ENCODE results near the gene PGAP2. TPM values are rescaled to one million over a fixed set of nuclear protein-coding genes. Genes with fewer than 3 reads are reported as not detected.
"Not testable (repeated sequence)": the region's sequence is repeated elsewhere in the genome, so short reads cannot be mapped to it uniquely, and the experiment has no call there.

Gene PGAP2
- 33.5 TPM for polyA plus RNA-seq (2013, experiment 1 of 2)
- 32.9 TPM for polyA plus RNA-seq (2013, experiment 2 of 2)

DNA sequence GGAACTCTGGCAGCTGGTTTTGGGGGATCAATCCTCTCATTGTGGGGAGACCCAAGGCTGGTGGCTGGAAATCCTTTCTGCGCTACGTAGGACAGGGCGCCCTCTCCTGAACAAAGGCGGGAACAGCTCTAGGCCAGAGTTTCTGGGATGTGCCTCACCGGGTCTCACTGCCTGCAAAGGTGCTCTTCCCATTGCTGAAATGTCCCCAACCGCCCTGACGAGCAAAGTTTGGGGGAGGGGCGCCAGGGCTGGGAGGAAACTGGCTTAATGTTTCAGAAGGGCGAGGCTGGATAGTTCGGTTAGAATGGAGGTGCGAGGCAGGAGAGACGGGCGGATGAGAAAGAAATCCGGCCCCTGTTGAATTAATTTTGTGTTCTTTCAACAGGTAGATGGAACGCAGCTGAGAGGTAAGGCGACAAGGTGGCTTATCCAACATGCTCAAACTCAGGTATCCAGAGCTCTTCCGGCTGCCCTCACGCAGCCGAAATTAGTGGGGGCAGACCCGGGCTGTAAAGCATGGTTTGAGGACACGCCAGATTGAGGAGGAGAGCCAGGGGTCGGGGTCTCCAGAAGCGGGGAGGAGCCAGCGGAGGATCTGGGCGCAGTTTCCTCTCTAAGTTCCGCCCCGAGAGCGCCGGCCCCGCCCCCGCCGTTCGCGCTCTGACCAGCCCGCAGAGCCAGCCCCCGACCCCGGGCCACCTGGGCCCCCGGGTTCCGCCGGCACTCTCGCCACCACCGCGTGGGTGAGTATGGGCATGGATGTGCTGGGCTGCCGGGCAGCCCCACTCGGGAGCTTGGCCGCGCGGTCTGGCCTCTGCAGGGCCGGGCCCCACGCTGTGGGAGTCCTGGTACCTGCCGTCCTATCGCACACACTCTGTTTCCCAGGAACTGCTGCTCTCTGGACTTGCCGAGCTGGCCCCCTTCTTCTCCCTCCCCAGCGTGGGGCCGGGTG is at the start of gene PGAP2:
Gene PGAP2 (plus strand): TSS at position 652 of the 952 bp plus-strand sequence. CDS start 2,700 bp downstream, outside the sequence.
- peak within 1 kb of the TSS; percentile 82 for H3K23ac ChIP-seq (ENCODE audit: low read depth, low read length, poor library complexity)
- H2BK12ac ChIP-seq (ENCODE audit: low read length): no peak within 1 kb of the TSS
- H4K8ac ChIP-seq (ENCODE audit: low read depth, low read length): no peak within 1 kb of the TSS
- peak within 1 kb of the TSS; percentile 78 for H2BK120ac ChIP-seq (ENCODE audit: low read depth, low read length)
- H3K4ac ChIP-seq (ENCODE audit: low read length): no peak within 1 kb of the TSS
- H2BK5ac ChIP-seq (ENCODE audit: low read length): no peak within 1 kb of the TSS
- H3K4me3 ChIP-seq (ENCODE audit: low read length in 2 of 2): peak within 1 kb of the TSS; percentile 73 to 94
- H2AFZ ChIP-seq (ENCODE audit: low read length): peak within 1 kb of the TSS; percentile 99
- WGBS, 2 donors (ENCODE audit: extremely low coverage in 2 of 2, insufficient read length in 2 of 2, insufficient replicate concordance in 1 of 2): no CpG with 5 or more reads among the region's 55 CpGs
- H3K9ac ChIP-seq (ENCODE audit: low read depth, low read length, poor library complexity): peak within 1 kb of the TSS; percentile 91
- H3K27me3 ChIP-seq (ENCODE audit: control insufficient read depth in 3 of 3, insufficient read depth in 3 of 3, low read depth in 1 of 3, low read length in 3 of 3): no peaks in the 10 kb centered on the region
- H3K14ac ChIP-seq (ENCODE audit: low read length): no peak within 1 kb of the TSS
- peak; percentile 64 for DNase-seq (ENCODE audit: low spot score)
- no peaks in the 10 kb centered on the region for H3K9me3 ChIP-seq (replicated peaks in 1 of 2; ENCODE audit: control insufficient read depth in 2 of 2, insufficient read depth in 1 of 2, low read depth in 1 of 2, low read length in 2 of 2)
- peaks cover 2 to 9% of the 10 kb centered on the region in 2 donors for H3K4me1 ChIP-seq (ENCODE audit: control insufficient read depth in 2 of 2, insufficient read depth in 1 of 2, low read depth in 1 of 2, low read length in 2 of 2)
- H3K18ac ChIP-seq (ENCODE audit: low read length): peak within 1 kb of the TSS; percentile 99
- peak within 1 kb of the TSS; percentile 25 for H2AK5ac ChIP-seq (ENCODE audit: low read depth, low read length)
- H3K36me3 ChIP-seq (replicated peaks in 1 of 2; ENCODE audit: control insufficient read depth in 2 of 2, insufficient read depth in 2 of 2, low read length in 2 of 2): peaks cover 0 to 8% of the 10 kb centered on the region in 2 donors
- peak within 1 kb of the TSS; percentile 95 for H3K4me2 ChIP-seq (ENCODE audit: insufficient read depth, low read length, poor library complexity, severe bottlenecking)
- no peak within 1 kb of the TSS for H3K27ac ChIP-seq (replicated peaks; ENCODE audit: low read length)
- H2BK15ac ChIP-seq (ENCODE audit: low read length): peak within 1 kb of the TSS; percentile 81
- peaks cover 6% of the 10 kb centered on the region for H3K79me1 ChIP-seq (ENCODE audit: low read depth, low read length)
- H4K91ac ChIP-seq (ENCODE audit: low read depth, low read length, poor library complexity): no peak within 1 kb of the TSS

- DNase-seq (ENCODE audit: low spot score): no peak
- H2AK5ac ChIP-seq (ENCODE audit: low read depth, low read length): no peak overlapping the region
- no peak overlapping the region for H3K4ac ChIP-seq (ENCODE audit: low read length)
- no peak overlapping the region for H3K18ac ChIP-seq (ENCODE audit: low read length)
- no peaks in the 10 kb centered on the region for H3K27me3 ChIP-seq (ENCODE audit: control insufficient read depth in 3 of 3, insufficient read depth in 3 of 3, low read depth in 1 of 3, low read length in 3 of 3)
- H2BK15ac ChIP-seq (ENCODE audit: low read length): no peak overlapping the region
- H3K27ac ChIP-seq (replicated peaks; ENCODE audit: low read length): no peak overlapping the region
- H3K4me3 ChIP-seq (ENCODE audit: low read length in 2 of 2): no peak overlapping the region
- no peak overlapping the region for H4K91ac ChIP-seq (ENCODE audit: low read depth, low read length, poor library complexity)
- H2BK5ac ChIP-seq (ENCODE audit: low read length): no peak overlapping the region
- H3K36me3 ChIP-seq (replicated peaks in 1 of 2; ENCODE audit: control insufficient read depth in 2 of 2, insufficient read depth in 2 of 2, low read length in 2 of 2): peaks cover 28 to 100% of the 10 kb centered on the region in 2 donors
- WGBS, 2 donors (ENCODE audit: extremely low coverage in 2 of 2, insufficient read length in 2 of 2, insufficient replicate concordance in 1 of 2): no CpG with 5 or more reads among the region's 4 CpGs
- no peak overlapping the region for H2AFZ ChIP-seq (ENCODE audit: low read length)
- H3K4me1 ChIP-seq (ENCODE audit: control insufficient read depth in 2 of 2, insufficient read depth in 1 of 2, low read depth in 1 of 2, low read length in 2 of 2): no peaks in the 10 kb centered on the region
- H3K4me2 ChIP-seq (ENCODE audit: insufficient read depth, low read length, poor library complexity, severe bottlenecking): no peak overlapping the region
- no peaks in the 10 kb centered on the region for H3K9me3 ChIP-seq (replicated peaks in 1 of 2; ENCODE audit: control insufficient read depth in 2 of 2, insufficient read depth in 1 of 2, low read depth in 1 of 2, low read length in 2 of 2)
- no peak overlapping the region for H3K14ac ChIP-seq (ENCODE audit: low read length)
- no peak overlapping the region for H3K9ac ChIP-seq (ENCODE audit: low read depth, low read length, poor library complexity)
- no peak overlapping the region for H4K8ac ChIP-seq (ENCODE audit: low read depth, low read length)
- H3K23ac ChIP-seq (ENCODE audit: low read depth, low read length, poor library complexity): no peak overlapping the region
- no peaks in the 10 kb centered on the region for H3K79me1 ChIP-seq (ENCODE audit: low read depth, low read length)
- H2BK12ac ChIP-seq (ENCODE audit: low read length): no peak overlapping the region
- H2BK120ac ChIP-seq (ENCODE audit: low read depth, low read length): no peak overlapping the region
These were observed 44.1 kb upstream of the PGAP2 start for GRCh38 chr11:3764266-3764665.

DNA sequence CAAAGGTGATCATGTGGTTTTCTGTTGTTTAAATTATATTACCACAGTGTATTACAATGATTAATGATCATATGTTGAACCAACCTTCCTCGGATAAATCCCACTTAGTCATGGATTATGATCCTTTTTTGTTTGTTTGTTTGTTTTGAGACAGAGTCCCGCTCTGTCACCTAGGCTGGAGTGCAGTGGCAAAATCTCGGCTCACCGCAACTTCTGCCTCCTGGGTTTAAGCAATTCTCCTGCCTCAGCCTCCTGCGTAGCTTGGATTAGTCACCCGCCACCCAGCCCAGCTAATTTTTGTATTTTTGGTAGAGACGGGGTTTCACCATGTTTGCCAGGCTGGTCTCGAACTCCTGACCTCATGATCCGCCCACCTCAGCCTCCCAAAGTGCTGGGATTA is 41.5 kb upstream of the PGAP2 start:
- not testable (repeated sequence) for H3K23ac ChIP-seq (ENCODE audit: low read depth, low read length, poor library complexity); DNase-seq (ENCODE audit: low spot score); H3K4me3 ChIP-seq (ENCODE audit: low read length in 2 of 2); H2BK5ac ChIP-seq (ENCODE audit: low read length); H3K18ac ChIP-seq (ENCODE audit: low read length); H2AK5ac ChIP-seq (ENCODE audit: low read depth, low read length); H3K79me1 ChIP-seq (ENCODE audit: low read depth, low read length); H3K4me1 ChIP-seq (ENCODE audit: control insufficient read depth in 2 of 2, insufficient read depth in 1 of 2, low read depth in 1 of 2, low read length in 2 of 2); H2BK15ac ChIP-seq (ENCODE audit: low read length); H2BK12ac ChIP-seq (ENCODE audit: low read length); H3K27me3 ChIP-seq (ENCODE audit: control insufficient read depth in 3 of 3, insufficient read depth in 3 of 3, low read depth in 1 of 3, low read length in 3 of 3); H3K4ac ChIP-seq (ENCODE audit: low read length); H4K91ac ChIP-seq (ENCODE audit: low read depth, low read length, poor library complexity); H3K4me2 ChIP-seq (ENCODE audit: insufficient read depth, low read length, poor library complexity, severe bottlenecking); H3K9me3 ChIP-seq (replicated peaks in 1 of 2; ENCODE audit: control insufficient read depth in 2 of 2, insufficient read depth in 1 of 2, low read depth in 1 of 2, low read length in 2 of 2); H3K9ac ChIP-seq (ENCODE audit: low read depth, low read length, poor library complexity); H4K8ac ChIP-seq (ENCODE audit: low read depth, low read length); H2AFZ ChIP-seq (ENCODE audit: low read length); H3K27ac ChIP-seq (replicated peaks; ENCODE audit: low read length); H3K14ac ChIP-seq (ENCODE audit: low read length); H2BK120ac ChIP-seq (ENCODE audit: low read depth, low read length)
- WGBS, 2 donors (ENCODE audit: extremely low coverage in 2 of 2, insufficient read length in 2 of 2, insufficient replicate concordance in 1 of 2): no CpG with 5 or more reads among the region's 9 CpGs
- H3K36me3 ChIP-seq (replicated peaks in 1 of 2; ENCODE audit: control insufficient read depth in 2 of 2, insufficient read depth in 2 of 2, low read length in 2 of 2): peaks cover 36 to 100% of the 10 kb centered on the region in 2 donors

DNA sequence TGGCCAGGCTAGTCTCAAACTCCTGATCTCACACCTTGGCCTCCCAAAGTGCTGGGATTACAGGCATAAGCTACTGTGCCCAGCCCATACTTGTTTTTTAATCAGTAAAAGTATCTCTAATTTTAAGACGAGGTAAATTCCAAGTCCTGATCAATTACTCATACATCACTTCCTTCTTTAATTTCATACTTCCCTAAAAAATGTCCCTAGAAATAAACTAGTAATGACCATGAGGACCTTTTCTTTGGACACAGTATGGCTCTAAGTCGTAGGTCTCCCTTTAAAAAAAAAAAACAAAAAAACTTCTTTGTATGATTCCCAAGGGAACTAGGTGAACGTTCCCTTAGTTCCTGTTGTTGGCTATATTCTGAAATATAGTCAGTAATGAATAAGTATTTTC is 40.8 kb upstream of the PGAP2 start:
- Histone ChIP-seq H3K23ac (ENCODE audit: low read depth, low read length, poor library complexity) (no peak overlapping the region), H3K9ac (ENCODE audit: low read depth, low read length, poor library complexity) (no peak overlapping the region), H2AFZ (ENCODE audit: low read length) (no peak overlapping the region), H3K14ac (ENCODE audit: low read length) (no peak overlapping the region), H2AK5ac (ENCODE audit: low read depth, low read length) (no peak overlapping the region), H3K4me2 (ENCODE audit: insufficient read depth, low read length, poor library complexity, severe bottlenecking) (no peak overlapping the region), H3K9me3 (replicated peaks in 1 of 2; ENCODE audit: control insufficient read depth in 2 of 2, insufficient read depth in 1 of 2, low read depth in 1 of 2, low read length in 2 of 2) (no peaks in the 10 kb centered on the region), H3K27me3 (ENCODE audit: control insufficient read depth in 3 of 3, insufficient read depth in 3 of 3, low read depth in 1 of 3, low read length in 3 of 3) (no peaks in the 10 kb centered on the region), H4K8ac (ENCODE audit: low read depth, low read length) (no peak overlapping the region), H2BK12ac (ENCODE audit: low read length) (no peak overlapping the region), H2BK5ac (ENCODE audit: low read length) (no peak overlapping the region), H3K18ac (ENCODE audit: low read length) (no peak overlapping the region), H3K27ac (replicated peaks; ENCODE audit: low read length) (no peak overlapping the region), H3K4me3 (ENCODE audit: low read length in 2 of 2) (no peak overlapping the region), H3K36me3 (replicated peaks in 1 of 2; ENCODE audit: control insufficient read depth in 2 of 2, insufficient read depth in 2 of 2, low read length in 2 of 2) (peaks cover 38 to 100% of the 10 kb centered on the region in 2 donors), H3K79me1 (ENCODE audit: low read depth, low read length) (no peaks in the 10 kb centered on the region), H2BK15ac (ENCODE audit: low read length) (no peak overlapping the region), H3K4ac (ENCODE audit: low read length) (no peak overlapping the region), H3K4me1 (ENCODE audit: control insufficient read depth in 2 of 2, insufficient read depth in 1 of 2, low read depth in 1 of 2, low read length in 2 of 2) (no peaks in the 10 kb centered on the region), H4K91ac (ENCODE audit: low read depth, low read length, poor library complexity) (no peak overlapping the region), H2BK120ac (ENCODE audit: low read depth, low read length) (no peak overlapping the region)
- no CpG with 5 or more reads among the region's 3 CpGs for WGBS, 2 donors (ENCODE audit: extremely low coverage in 2 of 2, insufficient read length in 2 of 2, insufficient replicate concordance in 1 of 2)
- no peak for DNase-seq (ENCODE audit: low spot score)

Data from neuronal stem cell (in vitro differentiated cells).